Mucosa of descending colon (tissue), 3 donors: Measurements from ENCODE around the gene SLC6A3. TPM values are rescaled to one million over a fixed set of nuclear protein-coding genes. Genes with fewer than 3 reads are reported as not detected.
A peak's percentile ranks its signal among the peaks of the same experiment; 100 is the strongest.
"Not testable (repeated sequence)": the region's sequence is repeated elsewhere in the genome, so short reads cannot be mapped to it uniquely, and the experiment has no call there.

Source experiments
- ATAC-seq: fragments of 200-7000 bp; cut with Tn5 transposase; one replicate; pipeline ENCODE4 v1.9.1; 2020; ENCODE audit warnings: mild to moderate bottlenecking, moderate library complexity
- DNase-seq, 3 donors: peaks; one replicate each; pipeline ENCODE4 v3.0.0-alpha.2; 2020
- H3K36me3 ChIP-seq: fragments of 200-600 bp; one replicate; pipeline ENCODE4 v1.8.0; 2021; ENCODE audit warnings: low read depth, mild to moderate bottlenecking
- H3K4me1 ChIP-seq: fragments of 200-600 bp; one replicate; pipeline ENCODE4 v1.8.0; 2021; ENCODE audit warnings: low read depth, mild to moderate bottlenecking
- H3K4me3 ChIP-seq: fragments of 200-600 bp; one replicate; pipeline ENCODE4 v1.8.0; 2021; ENCODE audit warnings: mild to moderate bottlenecking
- H3K9me3 ChIP-seq: fragments of 200-600 bp; one replicate; pipeline ENCODE4 v1.8.0; 2021; ENCODE audit warnings: mild to moderate bottlenecking
- intact Hi-C, 2 donors: fragments of 100-400 bp; cut with DNase I in 1 of 2; cut with micrococcal nuclease in 1 of 2; formaldehyde crosslinking; loops; one replicate each; pipeline versions ENCODE4 v1.11.0 to v1.11.1; 2022; cut with DNase I, micrococcal nuclease
- total RNA-seq, 3 donors: library from RNA; stranded (reverse); fragmentation: NEBNext Ultra II Directional in 2 of 3; extraction: Animal tissue kit (Norgen Biotek cat#: 25700) in 2 of 3; gene quantifications; one replicate each; pipeline versions ENCODE4 v1.2.1 to v1.2.4, GENCODE V29; 2021 to 2023
- TF ChIP-seq, protein P1 (sequence below): fragments of 200-600 bp; IDR thresholded peaks from one replicate; pipeline ENCODE4 v1.8.0; 2022; ENCODE audit warnings: antibody characterized with exemption, mild to moderate bottlenecking
- donor health status: DM: no; HTN: no; CAD: no; lungs with moderate emphysema.
- donor health status: DM: no; HTN: no; CAD: no.
- donor health status: DM: no; HTN: yes; CAD: no.

The SLC6A3 gene
- total RNA-seq, 3 donors from 2014 or later = not detected

DNA sequence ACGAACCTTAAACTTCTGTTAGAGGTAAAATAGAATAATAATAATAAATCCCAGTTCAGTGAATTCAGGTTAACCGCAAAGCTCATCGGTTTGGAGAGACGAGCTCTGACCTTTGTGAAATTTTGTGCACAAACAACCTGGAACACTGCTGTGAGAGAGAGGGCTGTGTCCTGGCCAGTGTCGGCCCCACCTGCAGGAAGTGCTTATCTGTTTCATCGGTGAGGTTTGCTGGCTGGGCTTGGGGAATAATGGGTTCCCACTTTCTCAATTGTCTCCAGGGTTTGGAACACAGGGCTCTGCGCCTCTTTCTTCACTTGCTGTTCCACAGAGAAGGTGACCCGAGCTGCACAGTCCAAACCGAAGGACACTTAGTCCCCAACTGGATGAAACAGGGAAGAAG is 81.0 kb downstream of the SLC6A3 start:
- no peak overlapping the region for H3K4me3 ChIP-seq
- no peak for DNase-seq
- no peaks in the 10 kb centered on the region for H3K4me1 ChIP-seq
- no peak for ATAC-seq
- TF ChIP-seq, protein P1, sequence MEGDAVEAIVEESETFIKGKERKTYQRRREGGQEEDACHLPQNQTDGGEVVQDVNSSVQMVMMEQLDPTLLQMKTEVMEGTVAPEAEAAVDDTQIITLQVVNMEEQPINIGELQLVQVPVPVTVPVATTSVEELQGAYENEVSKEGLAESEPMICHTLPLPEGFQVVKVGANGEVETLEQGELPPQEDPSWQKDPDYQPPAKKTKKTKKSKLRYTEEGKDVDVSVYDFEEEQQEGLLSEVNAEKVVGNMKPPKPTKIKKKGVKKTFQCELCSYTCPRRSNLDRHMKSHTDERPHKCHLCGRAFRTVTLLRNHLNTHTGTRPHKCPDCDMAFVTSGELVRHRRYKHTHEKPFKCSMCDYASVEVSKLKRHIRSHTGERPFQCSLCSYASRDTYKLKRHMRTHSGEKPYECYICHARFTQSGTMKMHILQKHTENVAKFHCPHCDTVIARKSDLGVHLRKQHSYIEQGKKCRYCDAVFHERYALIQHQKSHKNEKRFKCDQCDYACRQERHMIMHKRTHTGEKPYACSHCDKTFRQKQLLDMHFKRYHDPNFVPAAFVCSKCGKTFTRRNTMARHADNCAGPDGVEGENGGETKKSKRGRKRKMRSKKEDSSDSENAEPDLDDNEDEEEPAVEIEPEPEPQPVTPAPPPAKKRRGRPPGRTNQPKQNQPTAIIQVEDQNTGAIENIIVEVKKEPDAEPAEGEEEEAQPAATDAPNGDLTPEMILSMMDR = no peak
- H3K9me3 ChIP-seq = no peaks in the 10 kb centered on the region
- no peaks in the 10 kb centered on the region for H3K36me3 ChIP-seq
- intact Hi-C loops = no loop called here

DNA sequence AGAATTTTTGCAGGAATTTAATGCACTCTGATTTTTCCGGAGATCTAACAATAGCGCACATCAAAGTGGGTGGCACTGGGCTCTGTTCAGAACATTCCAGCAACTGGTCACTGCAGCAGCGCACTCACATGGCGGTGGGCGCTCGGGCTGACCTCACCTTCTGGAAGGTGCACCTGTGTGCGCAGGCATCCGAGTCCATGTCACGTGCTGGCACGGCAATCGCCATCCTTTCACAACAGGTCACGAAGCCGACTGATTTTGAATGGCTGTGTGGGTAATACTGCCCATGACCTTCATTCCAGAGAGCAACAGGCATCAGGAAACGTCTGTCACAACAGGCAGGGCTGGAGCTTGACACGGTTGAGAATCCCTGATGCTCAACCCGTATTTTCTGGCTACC is 81.7 kb downstream of the SLC6A3 start:
- intact Hi-C loops = no loop called here
- no peaks in the 10 kb centered on the region for H3K36me3 ChIP-seq
- no peaks in the 10 kb centered on the region for H3K9me3 ChIP-seq
- H3K4me1 ChIP-seq = no peaks in the 10 kb centered on the region
- no peak overlapping the region for H3K4me3 ChIP-seq
- DNase-seq (no peak), ATAC-seq (no peak)
- TF ChIP-seq, protein P1 = no peak

DNA sequence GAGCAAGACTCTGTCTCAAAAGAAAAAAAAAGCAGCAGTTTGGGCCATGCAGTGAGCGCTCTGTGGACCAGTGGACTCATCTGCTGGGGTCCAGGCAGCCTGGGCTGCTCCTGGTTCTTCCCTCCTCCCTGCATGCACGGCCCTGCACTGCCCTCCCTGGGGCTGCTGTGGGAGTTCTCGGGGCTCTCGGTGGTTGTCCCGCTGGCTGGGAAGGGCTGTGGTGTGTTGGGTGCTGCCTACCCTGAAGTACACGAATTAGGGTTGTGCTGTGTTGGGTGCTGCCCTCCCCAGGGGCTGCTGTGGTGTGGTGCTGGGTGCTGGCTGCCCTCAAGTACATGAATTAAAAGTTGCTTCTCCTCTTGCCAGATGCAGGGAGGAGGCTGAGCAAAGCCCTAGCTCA is 82.1 kb downstream of the SLC6A3 start:
- DNase-seq = no peak
- ATAC-seq = peak; percentile 36
- Histone ChIP-seq H3K4me3 (no peak overlapping the region), H3K9me3 (no peaks in the 10 kb centered on the region), H3K36me3 (no peaks in the 10 kb centered on the region), H3K4me1 (no peaks in the 10 kb centered on the region)
- intact Hi-C loops = no loop called here
- TF ChIP-seq, protein P1 = no peak

DNA sequence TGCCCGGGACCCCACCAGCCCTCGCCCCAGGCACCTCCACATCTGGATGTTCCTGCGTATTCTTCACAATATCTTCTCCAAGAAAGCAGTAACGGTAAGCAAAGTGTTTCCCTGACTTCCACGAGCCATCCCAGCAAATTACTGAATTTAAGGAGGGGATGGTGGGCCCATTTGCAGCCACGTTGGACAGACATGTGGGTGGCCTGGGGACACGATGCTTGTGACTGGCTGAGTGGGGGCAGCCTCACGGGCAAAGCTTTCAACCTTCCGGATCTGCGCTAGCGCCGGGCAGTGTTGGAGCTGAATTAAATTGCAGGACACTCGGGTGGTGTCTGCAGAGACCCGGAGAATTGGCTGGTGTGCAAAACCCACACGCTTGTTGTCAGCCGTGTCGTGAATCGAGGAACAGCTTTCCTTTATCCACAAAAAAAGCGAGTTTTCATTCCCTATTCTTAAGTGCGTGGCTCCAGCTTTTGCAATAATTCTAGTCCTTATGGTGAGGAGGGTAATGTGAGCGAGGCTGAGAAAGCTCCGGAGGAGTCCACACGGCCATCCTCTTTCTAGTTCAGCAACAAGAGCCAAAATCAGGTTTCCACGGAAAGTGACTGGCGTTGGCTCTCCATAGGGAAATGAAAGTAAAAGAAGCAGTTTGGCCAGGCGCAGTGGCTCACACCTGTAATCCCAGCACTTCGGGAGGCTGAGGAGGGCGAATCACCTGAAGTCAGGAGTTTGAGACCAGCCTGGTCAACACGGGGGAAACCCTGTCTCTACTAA is 82.8 kb downstream of the SLC6A3 start:
- DNase-seq (no peak), ATAC-seq (no peak)
- H3K4me1 ChIP-seq = no peaks in the 10 kb centered on the region
- H3K36me3 ChIP-seq = no peaks in the 10 kb centered on the region
- intact Hi-C loops = no loop called here
- H3K9me3 ChIP-seq = no peaks in the 10 kb centered on the region
- H3K4me3 ChIP-seq = no peak overlapping the region
- TF ChIP-seq, protein P1 = no peak

DNA sequence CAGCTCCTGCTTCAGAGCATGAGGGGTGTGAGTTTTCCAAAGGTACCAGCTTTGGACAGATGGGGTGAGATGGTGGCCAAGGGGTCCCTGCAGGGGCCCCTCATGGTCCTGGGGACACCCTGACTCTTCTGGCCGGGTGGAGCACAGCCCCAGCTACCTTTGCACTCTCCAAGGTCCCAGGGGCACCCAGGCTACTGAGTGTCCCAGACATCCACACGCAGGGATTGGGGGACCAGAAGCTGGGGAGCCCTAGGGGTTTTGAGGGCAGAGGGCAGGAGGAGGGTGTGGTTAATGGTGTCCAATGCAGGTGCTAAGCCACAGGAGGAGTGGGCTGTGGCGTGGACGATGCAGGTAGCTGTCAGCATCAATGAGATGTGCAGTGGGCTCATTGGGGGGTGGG is 84.4 kb downstream of the SLC6A3 start:
- Histone ChIP-seq H3K36me3 (no peaks in the 10 kb centered on the region), H3K4me1 (no peaks in the 10 kb centered on the region), H3K9me3 (no peaks in the 10 kb centered on the region), H3K4me3 (no peak overlapping the region)
- TF ChIP-seq, protein P1 = no peak
- DNase-seq (no peak), ATAC-seq (no peak)
- intact Hi-C loops = no loop called here

DNA sequence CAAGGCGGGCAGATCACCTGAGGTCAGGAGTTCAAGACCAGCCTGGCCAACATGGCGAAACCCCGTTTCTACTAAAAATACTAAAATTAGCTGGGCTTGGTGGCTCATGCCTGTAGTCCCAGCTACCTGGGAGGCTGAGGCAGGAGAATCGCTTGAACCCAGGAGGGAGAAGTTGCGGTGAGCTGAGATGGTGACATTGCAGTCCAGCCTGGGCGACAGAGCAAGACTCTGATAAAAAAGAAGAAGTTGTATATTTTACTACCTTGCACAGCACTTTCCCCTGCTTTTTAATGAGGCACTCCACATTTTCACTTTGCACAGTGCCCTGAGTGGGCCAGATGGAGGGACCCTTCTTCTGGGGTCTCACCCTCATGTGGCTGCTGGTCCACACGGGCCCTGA is 84.9 kb downstream of the SLC6A3 start:
- ATAC-seq, H3K4me3 ChIP-seq: not testable (repeated sequence)

More for the DNA sequence above, 84.9 kb downstream of the SLC6A3 start:
- H3K4me1 ChIP-seq, H3K9me3 ChIP-seq, intact Hi-C loops, H3K36me3 ChIP-seq, DNase-seq: not testable (repeated sequence)
